AG09309 (cell line): ENCODE measurements around the gene FGFRL1.
A peak's percentile ranks its signal among the peaks of the same experiment; 100 is the strongest.

Experiments
- DNase-seq: peaks from one replicate; pipeline ENCODE4 v3.0.0-alpha.2; 2010; ENCODE audit warnings: low read depth
- H3K4me3 ChIP-seq: 2 replicates; pipeline ENCODE4 v1.5.1; 2011; ENCODE audit warnings: mild to moderate bottlenecking, low read depth, low read length, moderate library complexity; ENCODE audit not compliant: control insufficient read depth
- CTCF ChIP-seq: IDR thresholded peaks from 2 replicates; pipeline ENCODE4 v1.5.1; 2011; ENCODE audit warnings: mild to moderate bottlenecking, low read depth, low read length, inconsistent platforms; ENCODE audit not compliant: insufficient read depth, control insufficient read depth; ENCODE audit errors: missing control alignments

Gene FGFRL1

GRCh38 chr4:1031956-1032795 lies 20.8 kb downstream of the FGFRL1 start:
- DNase-seq = no peak
- H3K4me3 ChIP-seq = no peak overlapping the region
- no peak for TF ChIP-seq CTCF

- no peak for DNase-seq
- no peak overlapping the region for H3K4me3 ChIP-seq
- no peak for TF ChIP-seq CTCF
These were observed 21.4 kb downstream of the FGFRL1 start for GRCh38 chr4:1032861-1033260.

GRCh38 chr4:1033840-1034551 lies 22.6 kb downstream of the FGFRL1 start:
- TF ChIP-seq CTCF = no peak
- H3K4me3 ChIP-seq = peak overlapping the region; percentile 3
- DNase-seq = no peak

GRCh38 chr4:1035510-1035909 lies 24.1 kb downstream of the FGFRL1 start:
- DNase-seq = no peak

GRCh38 chr4:1036095-1036494 lies 24.7 kb downstream of the FGFRL1 start:
- H3K4me3 ChIP-seq = no peak overlapping the region
- TF ChIP-seq CTCF = no peak
- DNase-seq = no peak

More at GRCh38 chr4:1035510-1035909, 24.1 kb downstream of the FGFRL1 start:
- TF ChIP-seq CTCF = no peak
- no peak overlapping the region for H3K4me3 ChIP-seq

- no peak for DNase-seq
- H3K4me3 ChIP-seq = no peak overlapping the region
- no peak for TF ChIP-seq CTCF
These were observed 25.8 kb downstream of the FGFRL1 start for GRCh38 chr4:1036976-1037810.
